ENCODE results near the gene PZP.
"Not testable (repeated sequence)": the region's sequence is repeated elsewhere in the genome, so short reads cannot be mapped to it uniquely, and the experiment has no call there.

Gene PZP

DNA sequence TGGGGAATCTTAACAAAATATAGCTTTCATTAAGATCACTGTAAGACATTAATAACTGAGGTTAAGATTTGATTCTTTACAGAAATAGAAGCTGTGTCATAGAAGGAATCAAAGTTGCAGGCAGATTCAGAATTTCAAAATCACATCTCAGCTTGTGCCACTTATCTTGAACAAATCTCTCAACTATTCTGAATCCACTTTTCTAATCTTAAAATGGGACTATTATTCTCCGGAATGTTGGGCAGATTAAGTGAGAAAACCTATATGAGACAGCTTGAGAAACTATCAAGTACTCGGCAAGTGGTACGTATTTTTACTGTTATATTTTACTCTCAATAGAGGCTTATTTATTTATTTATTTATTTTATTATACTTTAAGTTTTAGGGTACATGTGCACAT is 28.4 kb downstream of the PZP start:
- DNase-seq = no peak

- no peak for DNase-seq
Measured at GRCh38 chr12:9169979-9170634, 38.1 kb downstream of the PZP start.

- DNase-seq = not testable (repeated sequence)
Measured at GRCh38 chr12:9167345-9167744, 40.9 kb downstream of the PZP start.

GRCh38 chr12:9163392-9163791 is 44.8 kb downstream of the PZP start:
- DNase-seq = no peak

GRCh38 chr12:9156119-9156518 is 52.1 kb downstream of the PZP start:
- no peak for DNase-seq

DNA sequence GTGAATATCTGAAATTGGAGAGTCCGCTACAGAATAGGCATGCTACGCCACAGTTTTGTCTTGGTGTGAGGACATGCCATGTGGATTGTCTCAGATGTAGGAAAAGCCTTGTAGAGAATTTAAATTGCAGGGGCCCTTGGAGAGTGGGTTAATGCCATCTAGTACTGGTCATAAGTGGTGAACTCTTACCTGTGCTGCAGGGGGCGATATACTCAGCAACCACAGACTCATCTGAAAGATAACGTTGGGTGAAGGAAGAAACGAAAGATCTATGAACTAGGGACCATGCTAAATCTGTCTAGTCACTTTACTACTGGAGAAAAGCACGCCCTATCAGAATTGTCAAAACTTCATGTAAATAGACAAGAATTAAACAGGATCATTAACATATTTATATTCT is 58.8 kb downstream of the PZP start:
- DNase-seq = no peak

DNA sequence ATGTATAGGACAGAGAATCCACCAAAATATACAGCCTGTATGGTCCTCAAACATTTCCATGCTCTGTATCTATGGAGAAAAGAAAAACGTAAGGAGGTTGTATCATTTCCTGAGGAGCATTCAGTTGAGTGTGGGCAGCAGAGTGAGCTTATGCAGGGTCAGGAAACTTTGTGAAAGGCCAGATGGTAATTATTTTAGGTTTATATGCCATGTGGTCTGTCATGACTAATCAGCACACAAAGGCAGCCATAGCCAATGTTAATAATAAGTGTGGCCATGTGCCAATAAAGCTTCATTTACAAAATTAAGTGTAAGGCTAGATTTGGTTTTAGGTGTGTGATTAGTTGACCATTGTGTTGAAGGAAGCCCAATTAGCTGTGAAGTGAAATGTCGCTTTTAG is 59.3 kb downstream of the PZP start:
- DNase-seq = no peak

- no peak for DNase-seq
Measured at GRCh38 chr12:9147461-9147860, 60.7 kb downstream of the PZP start.

GRCh38 chr12:9144730-9145106 is 63.5 kb downstream of the PZP start:
- DNase-seq = no peak

- no peak for DNase-seq
Measured at GRCh38 chr12:9143929-9144729, 64.1 kb downstream of the PZP start.

DNA sequence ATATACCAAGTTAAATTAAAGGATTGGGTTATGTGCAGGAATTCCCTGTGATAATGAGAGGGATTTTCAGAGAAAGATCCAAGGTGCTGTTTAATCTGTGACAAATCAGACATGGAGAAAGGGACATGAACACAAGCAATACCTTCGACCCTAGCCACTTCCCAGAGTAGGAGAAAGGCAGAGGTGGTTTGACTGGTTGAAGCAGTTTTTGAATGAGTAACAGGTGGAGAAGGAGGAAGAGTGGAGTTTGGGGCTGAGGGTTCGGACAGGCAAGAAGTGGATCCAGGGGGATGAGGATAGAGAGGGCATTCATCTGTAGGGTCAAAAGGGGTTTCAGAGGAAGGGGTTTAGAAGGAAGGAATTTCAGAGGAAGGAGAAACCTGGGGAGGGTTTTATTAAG is 65.1 kb downstream of the PZP start:
- DNase-seq = no peak

GRCh38 chr12:9139588-9140290 is 68.5 kb downstream of the PZP start:
- not testable (repeated sequence) for DNase-seq

- no peak for DNase-seq
Measured at GRCh38 chr12:9135903-9136310, 72.3 kb downstream of the PZP start.

GRCh38 chr12:9134981-9135628 is 73.1 kb downstream of the PZP start:
- no peak for DNase-seq

- no peak for DNase-seq
Measured at GRCh38 chr12:9133216-9133916, 74.8 kb downstream of the PZP start.

GRCh38 chr12:9132008-9132535 is 76.1 kb downstream of the PZP start:
- no peak for DNase-seq

DNA sequence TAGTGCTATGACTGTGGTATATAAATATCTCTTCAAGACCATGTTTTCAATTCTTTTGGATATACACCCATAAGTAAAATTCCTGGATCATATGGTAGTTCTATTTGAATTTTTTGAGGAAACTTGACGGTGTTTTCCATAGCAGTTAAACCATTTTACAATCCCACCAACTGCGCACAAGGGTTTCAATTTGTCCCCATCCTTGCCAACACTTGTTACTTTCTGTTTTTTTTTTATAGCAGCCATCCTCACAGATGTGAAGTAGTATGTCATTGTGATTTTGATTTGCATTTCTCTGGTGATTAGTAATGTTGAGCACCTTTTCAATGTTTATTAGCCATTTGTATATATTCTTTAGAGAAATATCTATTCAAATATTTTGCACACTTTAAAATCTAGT is 78.0 kb downstream of the PZP start:
- no peak for DNase-seq

DNA sequence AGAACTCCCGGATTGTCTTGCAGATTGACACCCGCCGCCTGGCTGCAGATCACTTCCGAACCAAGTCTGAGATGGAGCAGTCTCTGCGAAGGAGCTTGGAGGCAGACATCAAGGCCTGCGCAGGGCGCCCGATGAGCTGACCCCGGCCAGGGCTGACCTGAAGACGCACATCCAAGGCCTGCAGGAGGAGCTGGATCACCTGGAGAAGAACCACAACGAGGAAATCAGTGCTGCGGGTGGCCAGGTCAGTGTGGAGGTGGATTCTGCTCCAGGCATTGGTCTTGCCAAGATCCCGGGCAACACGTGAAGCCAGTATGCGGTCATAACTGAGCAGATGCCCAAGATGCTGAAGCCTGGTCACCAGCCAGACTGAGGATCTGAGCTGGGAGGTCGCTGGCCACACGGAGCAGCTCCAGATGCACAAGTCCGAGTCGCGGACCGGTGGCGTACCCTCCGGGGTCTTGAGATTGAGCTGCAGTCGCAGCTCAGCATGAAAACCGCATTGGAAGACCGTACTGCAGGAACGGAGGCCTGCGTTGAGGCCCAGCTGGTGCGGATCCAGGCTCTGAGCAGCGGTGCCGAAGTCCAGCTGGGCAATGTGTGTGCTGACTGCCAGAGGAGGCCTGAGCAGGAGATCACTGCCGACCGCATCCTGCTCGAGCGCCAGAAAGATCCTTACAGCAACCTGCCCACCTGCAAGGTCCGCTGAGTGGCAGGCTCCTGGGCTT is 80.1 kb downstream of the PZP start:
- DNase-seq = no peak

DNA sequence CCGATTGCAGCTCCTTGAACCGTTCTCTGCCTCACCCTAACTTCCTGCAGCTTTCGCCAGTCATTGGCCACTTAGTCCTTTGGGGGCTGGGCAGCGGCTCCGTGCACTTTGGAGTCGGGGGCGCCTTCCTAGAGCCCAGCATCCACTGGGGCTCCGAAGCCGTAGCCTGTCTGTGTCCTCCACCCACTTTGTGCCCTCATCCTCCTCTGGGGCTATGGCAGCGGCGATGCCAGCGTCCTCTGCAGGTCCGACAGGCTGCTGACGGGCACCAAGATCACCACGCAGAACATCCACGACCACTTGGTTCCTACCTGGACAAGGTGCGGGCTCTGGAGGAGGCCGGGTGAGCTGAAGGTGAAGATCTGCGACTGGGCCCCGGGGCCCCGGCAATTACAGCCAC is 80.7 kb downstream of the PZP start:
- DNase-seq = no peak

DNA sequence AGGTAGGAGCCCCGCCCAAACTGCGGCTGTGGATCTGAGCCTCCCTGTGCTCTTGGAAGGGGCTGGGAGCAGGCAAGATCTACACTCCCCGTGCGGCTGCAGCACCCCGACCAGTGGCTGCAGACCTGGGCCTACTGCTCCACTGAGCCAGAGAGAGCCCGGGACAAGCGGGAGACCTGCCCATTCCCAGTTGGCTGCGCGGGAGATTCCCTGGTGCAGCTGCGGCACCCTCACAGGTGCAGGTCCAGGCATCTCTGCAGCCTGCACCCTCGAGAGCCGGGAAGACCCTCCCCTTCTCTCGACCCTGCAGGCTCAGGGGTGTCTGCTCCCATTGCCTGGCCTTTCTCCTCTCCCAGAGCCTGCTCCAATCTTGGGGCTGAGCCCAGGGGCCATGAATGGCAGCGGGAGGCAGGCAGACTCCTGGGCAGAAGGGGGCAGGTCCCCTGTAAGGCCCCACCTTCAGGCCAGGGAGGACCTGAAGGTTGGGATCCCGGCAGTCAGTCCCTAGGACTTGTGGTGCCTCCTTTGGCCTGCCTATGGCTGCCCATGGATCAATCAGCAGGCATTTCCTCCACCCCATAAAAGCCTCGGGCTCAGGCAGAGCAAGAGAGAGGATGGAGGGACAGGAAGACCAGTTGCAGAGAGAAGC is 83.7 kb downstream of the PZP start:
- DNase-seq = no peak

DNA sequence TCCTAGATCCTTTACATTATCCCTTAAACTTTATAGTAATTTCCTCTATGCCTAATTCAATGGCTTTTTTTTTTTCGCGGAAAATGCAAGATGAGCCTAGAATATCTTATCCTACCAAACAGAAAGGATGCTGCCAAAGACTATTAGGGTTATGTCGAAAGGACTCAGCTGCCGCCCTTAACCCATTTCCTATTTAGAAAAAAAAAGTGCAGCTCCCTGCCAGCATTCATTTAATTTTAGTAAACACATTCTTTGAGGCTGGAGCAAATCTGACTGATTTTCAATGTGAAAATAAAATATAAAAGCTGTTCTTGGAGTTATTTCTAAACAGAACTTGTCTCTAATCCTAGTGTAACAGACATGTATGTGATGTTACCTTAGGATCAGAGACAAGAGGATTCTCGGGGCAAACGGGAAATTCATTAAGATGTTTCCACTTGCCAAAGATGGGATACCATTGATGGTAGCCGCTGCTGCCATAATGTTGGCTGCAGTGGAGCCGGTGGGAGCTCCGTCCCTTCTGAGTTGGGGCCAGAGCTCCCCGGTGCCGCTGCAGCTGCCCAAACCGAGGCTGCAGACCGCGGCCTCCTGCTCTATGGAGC is 84.3 kb downstream of the PZP start:
- no peak for DNase-seq
